Stimulated activated CD8-positive, alpha-beta memory T cell treated with anti-CD3 and anti-CD28 coated beads, Interleukin-15, amount 100 ng/mL, for 48 hours (primary cell): Measurements from ENCODE around the gene TMEM213.
"Not testable (repeated sequence)": the region's sequence is repeated elsewhere in the genome, so short reads cannot be mapped to it uniquely, and the experiment has no call there.

Source experiments
- DNase-seq, 2 donors: peaks; one replicate each; pipeline ENCODE4 v3.0.0-alpha.2; 2020; ENCODE audit warnings: low read depth in 2 of 2

Gene TMEM213

DNA sequence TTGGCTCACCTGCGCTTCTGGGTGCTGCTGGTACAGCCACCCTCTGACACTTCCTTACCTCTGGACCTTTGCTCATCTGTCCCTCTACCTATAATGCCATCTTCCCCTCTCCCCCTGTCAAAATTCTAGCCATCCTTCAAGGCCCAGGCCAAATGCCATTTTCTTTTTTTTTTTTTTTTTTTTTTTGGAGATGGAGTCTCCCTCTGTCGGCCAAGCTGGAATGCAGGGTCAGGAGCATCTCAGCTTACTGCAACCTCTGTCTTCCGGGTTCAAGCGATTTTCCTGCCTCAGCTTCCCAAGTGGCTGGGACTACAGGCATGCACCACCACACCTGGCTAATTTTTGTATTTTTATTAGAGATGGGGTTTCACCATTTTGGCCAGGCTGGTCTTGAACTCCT, 748 bp upstream of the TMEM213 start:
- DNase-seq: not testable (repeated sequence)

DNA sequence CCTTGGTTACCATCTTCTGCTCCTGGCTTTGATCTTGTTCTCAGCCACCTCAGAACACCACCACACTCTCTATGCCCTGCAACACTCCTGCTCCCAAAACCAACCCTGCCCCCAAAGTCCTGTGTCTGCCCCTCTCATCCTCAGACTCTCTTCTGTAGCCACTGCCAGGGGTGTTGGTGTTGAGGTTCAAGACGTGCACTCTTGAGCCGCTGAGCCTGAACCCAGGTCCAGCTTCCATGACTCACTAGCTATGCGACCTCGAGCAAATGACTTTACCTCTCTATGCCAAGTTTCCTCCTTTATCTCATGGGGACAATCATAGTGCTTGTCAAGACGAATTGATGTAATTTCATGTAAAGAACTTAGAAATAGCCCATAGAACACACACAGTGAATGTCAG, 1.0 kb downstream of the TMEM213 start:
- DNase-seq: no peak

DNA sequence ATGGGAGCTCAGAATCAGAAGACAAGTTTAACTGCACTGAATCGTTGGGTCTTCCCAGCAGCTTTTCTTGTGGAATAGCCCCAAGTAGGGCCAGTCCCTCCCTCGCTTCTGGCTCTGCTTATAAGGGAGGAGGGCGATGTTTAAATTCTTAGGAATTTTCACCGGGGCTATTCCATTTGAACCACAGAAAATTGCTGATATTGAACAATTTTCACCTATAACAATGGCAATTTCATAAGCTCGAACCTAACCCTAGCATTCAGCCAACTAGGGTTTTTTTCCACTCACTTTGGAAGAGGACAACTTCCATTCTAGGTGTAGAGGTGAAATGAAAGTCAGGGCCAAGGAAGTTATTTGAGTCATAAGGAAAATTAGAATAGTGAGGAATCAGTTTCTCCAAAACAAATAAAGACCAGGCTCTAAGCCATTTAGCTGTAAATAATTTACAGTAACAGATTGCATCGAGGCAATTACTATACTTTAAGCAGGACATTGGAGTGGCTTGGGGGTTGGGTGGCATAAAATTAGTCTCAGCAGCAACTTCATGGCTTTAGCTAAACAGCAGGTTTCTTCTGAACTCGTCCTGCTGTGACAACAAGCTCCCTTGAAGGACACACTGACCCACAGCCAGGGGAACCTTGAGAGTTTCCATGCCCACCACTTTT, 1.7 kb downstream of the TMEM213 start:
- DNase-seq: no peak

DNA sequence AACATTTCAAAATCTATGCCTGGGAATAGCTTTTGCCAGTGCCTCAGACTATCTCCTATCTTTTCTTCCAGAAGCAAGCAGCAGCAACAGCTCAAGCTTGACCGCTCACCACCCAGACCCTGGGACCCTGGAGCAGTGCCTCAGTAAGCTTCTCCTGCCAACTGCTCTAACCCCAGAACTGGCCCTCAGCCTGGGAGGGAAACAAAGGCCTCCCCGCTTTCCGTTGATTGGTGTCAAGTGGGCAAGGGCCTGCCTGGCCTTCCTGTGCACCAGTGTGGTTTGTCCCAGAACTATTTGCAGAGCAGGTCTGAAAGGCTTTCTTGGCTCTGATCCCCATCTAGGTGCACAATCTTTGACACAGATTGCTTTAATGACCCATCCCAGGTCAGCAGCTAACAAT, 3.5 kb downstream of the TMEM213 start:
- DNase-seq: no peak

DNA sequence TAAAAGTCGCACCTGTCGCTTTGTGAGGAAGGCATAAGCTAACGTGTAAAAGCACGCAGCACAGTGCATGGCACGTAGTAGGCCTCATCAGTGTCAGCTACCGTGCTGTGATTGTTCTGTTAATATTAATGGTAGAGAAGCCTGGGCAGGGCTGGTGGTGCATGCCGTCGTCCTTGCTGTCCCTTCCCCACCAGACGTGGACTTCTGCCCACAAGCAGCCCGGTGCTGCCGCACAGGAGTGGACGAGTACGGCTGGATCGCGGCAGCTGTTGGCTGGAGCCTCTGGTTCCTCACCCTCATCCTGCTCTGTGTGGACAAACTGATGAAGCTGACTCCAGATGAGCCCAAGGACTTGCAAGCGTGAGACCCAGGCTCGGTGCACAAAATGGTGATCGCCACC, 4.9 kb downstream of the TMEM213 start:
- DNase-seq: no peak

DNA sequence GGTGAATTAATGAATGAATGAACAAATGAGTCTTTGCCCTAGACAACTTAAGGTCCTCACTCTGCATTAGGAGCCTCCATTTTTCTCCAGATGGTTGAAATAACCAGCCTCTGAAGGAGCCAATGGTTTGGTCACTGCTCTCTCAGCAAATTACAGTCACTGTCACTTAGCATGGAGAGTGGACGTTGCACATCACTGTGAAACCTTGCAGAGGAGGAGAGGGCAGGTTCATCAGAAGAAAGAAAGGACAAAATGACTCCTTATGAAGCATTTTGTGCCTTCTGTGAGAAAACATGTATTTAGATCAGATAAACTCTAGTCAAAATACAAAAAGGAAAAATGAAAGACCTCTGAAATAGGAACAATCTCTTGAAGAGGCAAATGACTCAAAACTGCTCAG, 6.8 kb downstream of the TMEM213 start:
- DNase-seq: no peak

DNA sequence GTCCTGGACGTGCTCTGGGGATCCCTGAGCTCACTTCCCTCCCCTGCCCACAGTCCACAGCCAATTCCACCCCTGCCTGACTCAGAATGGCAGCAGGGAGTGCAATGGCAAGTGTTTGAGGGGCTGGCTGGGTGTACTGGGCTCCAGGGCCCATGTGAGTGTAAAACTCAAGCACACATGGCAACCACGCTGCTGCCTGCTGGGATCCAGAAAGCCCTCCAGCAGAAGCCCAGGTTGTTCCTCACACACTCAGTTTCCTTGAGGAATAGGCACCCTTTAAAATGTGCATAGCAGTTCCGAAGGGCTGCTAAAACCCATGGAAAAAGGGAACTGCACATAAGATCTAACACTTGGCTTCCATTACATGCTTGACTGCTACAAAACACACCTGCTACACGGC, 11.6 kb downstream of the TMEM213 start:
- no peak for DNase-seq

DNA sequence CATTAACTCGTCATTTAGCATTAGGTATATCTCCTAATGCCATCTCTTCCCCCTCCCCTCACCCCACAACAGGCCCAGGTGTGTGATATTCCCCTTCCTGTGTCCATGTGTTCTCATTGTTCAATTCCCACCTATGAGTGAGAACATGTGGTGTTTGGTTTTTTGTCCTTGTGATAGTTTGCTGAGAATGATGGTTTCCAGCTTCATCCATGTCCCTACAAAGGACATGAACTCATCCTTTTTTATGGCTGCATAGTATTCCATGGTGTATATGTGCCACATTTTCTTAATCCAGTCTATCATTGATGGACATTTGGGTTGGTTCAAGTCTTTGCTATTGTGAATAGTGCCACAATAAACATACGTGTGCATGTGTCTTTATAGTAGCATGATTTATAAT, 13.5 kb downstream of the TMEM213 start:
- not testable (repeated sequence) for DNase-seq

DNA sequence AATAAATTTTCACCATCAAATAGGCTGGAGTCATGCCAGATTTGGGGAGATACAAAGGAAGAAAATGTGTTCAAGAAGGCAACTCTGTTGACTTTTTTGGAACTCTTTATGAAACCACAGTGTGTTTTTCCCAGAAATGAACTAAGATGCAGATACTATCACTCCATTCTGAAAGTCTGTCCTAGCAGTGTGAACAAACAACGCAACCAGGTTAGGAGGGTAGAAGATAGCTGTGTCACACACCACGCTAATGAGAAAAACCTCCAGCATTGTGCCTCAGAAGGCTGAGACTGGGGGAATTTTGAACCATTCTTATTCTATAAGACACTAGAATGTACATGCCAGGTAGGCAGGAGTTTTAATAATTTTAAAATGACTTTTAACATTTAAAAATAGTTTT, 16.2 kb downstream of the TMEM213 start:
- DNase-seq: no peak

DNA sequence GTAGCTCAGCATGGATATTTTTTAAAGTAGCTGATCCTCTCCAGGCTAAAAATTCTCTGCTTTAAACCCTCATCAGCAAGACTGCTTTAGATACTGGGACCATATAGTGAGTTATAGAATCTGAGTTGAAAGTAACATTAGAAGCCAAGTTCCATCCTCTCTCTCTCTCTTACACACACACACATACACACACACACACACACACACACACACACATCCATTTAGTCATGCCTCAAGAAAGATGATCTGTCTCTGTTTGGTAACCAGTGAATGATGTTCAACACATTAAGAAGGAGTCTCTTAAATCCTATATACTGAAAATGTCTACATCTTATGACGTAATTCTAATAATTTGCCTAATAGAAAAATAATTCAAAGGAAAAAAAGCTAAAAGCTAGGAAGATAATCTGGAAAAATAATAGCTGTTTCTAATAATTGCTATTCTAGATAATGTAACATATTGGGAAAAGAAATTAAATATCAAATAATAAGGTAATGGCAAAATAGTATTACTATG, 17.1 kb downstream of the TMEM213 start:
- DNase-seq: no peak

DNA sequence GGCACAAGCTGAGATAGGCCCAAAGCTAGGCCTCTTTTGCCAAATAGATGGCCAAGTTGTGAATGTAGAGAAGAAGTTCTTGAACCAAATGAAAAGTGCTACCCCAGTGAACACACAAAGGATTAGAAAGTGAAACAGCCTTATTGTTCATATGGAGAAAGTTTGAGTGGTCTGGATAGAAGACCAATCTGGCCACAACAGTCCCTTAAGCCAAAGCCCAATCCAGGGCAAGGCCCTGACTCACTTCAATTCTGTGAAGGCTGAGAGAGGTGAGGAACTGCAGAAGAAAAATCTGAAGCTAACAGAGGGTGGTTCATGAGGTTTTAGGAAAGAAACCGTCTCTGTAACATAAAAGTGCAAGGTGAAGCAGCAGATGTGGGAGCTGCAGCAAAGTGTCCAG, 18.9 kb downstream of the TMEM213 start:
- no peak for DNase-seq

DNA sequence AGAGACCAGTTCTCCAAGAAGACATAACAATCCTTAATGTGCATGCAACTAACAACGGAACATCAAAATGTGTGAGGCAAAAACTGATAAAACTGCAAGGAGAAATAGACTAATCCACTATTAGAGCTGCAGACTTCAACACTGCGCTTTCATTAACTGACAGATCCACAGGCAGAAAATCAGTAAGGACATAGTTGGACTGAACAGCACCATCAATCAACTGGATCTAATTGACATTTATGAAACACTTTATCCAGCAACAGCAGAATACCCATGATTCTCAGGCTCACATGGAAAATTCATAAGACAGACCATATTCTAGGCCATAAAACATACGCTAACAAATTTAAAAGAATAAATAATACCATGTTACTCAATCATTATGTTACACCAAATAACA, 21.8 kb downstream of the TMEM213 start:
- no peak for DNase-seq

DNA sequence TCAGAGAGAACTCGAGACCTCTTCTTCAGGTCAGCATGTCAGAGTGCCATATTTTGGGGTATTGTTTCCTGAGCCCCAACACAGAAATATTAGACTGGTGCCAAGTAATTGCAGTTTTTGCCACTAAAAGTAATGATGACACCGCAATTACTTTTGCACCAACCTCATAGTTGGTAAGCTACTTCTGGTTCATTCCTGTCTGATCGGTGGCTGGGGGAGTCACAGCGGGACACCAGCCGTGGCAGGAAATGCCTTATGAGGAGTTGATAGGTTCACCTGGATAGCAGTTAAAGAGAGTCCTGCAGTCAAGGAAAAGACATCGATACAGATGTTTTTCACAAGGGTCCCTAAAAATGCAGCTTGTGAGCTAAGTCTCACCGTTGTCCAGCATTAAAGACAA, 24.1 kb downstream of the TMEM213 start:
- no peak for DNase-seq

DNA sequence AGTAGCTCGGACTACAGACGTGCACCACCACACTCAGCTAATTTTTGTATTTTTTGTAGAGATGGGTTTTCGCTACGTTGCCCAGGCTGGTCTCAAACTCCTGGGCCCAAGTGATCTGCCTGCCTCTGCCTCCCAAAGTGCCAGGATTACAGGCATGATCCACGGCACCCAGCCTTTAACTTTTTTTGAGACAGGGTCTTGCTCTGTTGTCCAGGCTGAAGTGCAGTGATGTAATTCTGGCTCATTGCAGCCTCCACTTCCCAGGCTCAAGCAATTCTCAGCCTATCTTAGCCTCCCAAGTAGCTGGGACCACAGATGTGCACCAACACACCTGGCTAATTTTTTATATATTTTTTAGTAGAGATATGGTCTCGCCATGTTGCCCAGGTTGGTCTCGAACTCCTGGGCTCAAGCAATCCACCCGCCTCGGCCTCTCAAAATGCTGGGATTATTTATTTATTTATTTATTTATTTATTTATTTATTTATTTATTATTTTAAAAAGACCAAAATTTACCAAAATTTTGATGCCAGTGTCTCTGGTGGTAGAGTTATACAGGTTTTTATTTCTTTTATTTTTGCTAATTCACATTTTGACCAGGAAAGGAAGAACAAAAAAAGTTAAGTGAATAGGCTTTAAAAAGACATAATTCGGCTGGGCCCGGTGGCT, 25.2 kb downstream of the TMEM213 start:
- DNase-seq: no peak

DNA sequence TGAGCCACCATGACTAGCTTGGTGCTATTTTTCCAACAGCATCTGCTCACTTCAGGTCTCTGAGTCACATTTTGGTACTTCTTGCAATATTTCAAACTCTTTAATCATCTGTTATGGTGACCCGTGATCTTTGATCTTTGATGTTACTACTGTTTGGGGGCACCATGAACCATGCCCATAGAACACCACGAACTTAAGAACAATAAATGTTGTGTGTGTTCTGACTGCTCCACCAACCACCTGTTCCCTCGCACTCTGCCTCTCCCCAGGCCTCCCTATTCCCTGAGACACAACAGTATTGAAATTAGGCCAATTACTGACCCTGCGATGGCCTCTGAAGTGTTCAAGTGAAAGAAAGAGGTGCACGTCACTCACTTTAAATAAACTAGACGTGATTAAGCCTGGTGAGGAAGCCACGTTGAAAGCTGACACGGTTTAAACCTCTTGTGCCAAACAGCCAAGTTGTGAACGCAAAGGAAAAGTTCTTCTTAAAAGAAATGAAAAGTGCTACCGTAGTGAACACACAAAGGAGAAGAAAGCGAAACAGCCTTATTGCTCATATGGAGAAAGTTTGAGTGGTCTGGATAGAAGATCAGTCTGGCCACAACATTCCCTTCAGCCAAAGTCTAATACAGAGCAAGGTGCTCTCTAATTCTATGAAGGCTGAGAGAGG, 27.4 kb downstream of the TMEM213 start:
- DNase-seq: no peak

DNA sequence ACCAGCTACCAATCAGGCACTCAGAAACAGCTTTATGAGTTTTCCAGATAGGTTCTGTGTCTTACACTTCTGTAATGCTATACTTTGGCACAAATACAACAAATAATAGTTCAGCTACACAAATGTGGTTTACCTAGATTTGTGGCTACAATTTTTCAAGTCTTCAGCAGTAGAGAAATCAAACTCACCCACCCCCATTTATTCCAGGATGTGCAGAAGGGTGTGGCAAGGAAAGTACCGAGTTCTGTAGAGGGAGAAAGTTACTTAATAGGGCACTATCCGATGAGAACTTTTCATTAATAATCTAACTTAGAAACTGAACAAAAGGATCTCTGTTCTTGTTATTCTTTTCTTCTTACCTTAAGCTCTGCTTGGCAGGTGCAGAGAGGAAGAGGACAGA, 30.5 kb downstream of the TMEM213 start:
- DNase-seq: no peak

DNA sequence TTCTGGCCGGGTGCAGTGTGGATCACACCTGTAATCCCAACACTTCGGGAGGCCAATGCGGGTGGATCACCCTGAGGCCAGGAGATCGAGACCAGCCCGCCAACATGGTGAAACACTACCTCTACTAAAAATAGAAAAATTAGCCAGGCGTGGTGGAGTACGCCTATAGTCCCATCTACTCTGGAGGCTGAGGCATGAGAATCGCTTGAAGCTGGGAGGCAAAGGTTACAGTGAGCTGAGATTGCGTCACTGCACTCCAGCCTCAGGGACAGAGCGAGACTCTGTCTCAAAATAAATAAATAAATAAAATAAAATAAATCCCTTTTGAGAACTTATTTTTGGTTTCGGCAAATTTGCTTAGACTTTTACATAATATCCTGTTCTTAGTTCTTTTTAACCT, 31.5 kb downstream of the TMEM213 start:
- DNase-seq: no peak

DNA sequence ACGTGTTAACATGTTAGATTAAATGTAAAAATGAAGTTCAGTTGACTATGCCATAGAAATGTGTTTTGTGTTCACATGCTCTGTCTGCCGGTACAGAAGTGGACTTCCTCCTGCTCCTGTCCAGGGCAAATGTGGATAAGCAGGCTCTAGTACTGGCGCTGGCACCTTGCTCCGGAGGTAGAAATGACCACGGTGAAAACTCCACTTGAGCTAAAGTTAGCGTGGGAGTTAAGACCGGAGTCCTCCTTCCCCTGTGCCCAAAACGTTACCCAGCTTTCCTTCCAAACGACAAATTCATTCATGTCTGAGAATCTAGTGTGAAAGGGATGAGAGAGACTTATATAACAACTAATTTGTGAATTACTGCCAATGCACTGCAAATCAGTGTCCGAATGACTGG, 35.2 kb downstream of the TMEM213 start:
- DNase-seq: no peak

DNA sequence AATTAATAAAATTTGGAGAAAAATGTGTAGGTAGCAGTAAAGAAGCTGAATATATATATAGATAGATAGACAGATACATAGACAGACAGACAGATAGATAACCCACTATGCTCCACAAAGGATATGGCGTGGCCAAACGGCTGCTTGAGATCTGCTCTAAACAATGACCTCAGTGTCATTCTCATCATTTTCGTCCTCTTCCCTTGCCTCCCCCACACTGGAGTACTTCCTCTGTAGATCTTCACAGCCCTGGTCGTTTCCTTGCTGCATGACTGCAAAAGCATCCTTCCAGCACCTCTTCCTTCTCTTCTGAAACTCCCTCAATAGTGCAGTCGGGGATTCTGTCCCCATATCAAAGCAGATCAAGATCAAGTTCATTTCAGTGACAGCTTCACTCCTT, 35.8 kb downstream of the TMEM213 start:
- no peak for DNase-seq

DNA sequence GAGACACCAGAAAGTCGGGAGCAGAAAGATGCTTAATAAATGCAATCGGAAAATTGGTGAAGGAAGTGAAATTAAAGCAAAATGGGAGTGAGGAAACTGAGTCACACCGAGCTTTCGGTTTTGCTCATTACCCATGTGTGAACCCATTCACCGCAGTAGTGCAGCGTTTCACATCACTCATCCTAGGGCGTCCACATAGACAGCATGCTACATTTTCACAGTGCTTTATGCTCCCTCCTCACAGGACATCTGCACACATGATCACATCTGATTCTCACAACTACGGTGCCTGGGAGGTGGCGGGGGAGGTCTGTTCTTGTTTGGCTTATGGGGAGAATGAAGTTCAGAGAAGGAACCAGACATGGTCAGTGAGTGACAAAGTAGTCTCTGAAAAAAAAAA, 36.8 kb downstream of the TMEM213 start:
- peak in 1 of 2 donors; percentile 2 for DNase-seq

DNA sequence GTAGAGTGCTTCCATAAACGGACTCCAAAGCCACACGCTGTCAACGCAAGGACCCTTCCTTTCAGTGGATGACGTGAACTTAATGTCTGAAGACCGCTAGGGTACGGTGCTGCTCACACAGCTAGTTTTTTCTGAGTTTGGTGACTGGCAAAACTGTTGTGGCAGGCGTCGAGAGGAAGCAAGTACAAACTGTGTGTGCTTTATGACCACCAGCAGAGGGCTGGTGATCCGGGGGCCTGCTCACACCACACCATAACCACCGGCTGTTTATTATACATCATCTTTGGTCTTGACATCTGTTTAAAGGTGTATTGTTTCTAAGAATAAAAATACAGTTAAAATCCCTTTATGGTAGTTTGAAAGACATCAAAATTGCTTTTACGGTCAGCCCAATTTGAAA, 37.3 kb downstream of the TMEM213 start:
- no peak for DNase-seq

DNA sequence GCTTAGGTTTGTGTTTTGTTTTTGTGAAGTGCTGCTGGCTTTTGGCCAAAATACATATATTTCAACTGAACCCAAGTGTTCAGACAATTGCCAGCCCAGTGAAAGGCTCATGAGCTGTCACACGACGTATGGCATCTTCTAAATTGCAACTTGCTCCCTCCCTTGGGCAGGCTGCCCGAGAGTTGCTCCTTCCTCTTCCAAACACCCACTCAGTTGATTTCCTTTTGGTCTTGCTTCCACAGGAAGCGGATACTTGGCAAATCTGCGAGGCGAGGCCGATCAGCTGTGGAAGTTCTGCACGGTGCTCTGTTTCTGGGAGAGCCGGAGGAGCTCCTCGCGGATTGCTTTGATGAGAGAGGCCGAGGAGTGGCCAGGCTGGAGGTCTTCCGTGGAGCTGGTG, 39.8 kb downstream of the TMEM213 start:
- no peak for DNase-seq

DNA sequence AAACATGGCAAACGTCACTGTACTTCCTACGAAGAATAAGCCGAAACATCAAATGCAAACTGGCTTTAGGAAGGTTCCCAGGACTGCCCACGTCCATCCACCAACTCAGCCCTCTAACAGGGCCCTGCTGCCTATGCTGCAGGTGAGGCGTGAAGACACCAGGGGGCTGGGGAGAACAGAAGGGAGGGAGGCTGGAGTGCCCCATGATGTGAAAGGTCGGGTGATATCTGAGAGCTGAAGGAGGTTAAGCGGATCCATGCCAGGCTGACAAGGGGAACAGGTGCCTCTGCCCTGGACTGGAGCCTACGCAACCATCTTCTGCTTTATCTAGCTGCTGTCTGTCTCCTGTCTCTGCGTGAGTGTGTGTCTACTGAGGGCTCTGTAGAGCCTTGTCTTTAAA, 40.4 kb downstream of the TMEM213 start:
- no peak for DNase-seq
